Glomerular visceral epithelial cell (primary cell): Measurements from ENCODE around the gene GLS.
A peak's percentile ranks its signal among the peaks of the same experiment; 100 is the strongest.
"Not testable (repeated sequence)": the region's sequence is repeated elsewhere in the genome, so short reads cannot be mapped to it uniquely, and the experiment has no call there.

Source experiments
- DNase-seq: peaks from one replicate; pipeline ENCODE4 v3.0.0-alpha.2; 2016; ENCODE audit errors: extremely low spot score

GLS gene

GRCh38 chr2:190988910-190989309 lies 108.3 kb downstream of the GLS start:
- DNase-seq: no peak

- no peak for DNase-seq
Observed at GRCh38 chr2:190990132-190990531, 109.5 kb downstream of the GLS start.

GRCh38 chr2:190993292-190993643 lies 112.6 kb downstream of the GLS start:
- no peak for DNase-seq

GRCh38 chr2:190994148-190994547 lies 113.5 kb downstream of the GLS start:
- no peak for DNase-seq

- DNase-seq: not testable (repeated sequence)
Observed at GRCh38 chr2:190995315-190995714, 114.7 kb downstream of the GLS start.

- DNase-seq: peak; percentile 58
Observed at GRCh38 chr2:190996338-190996946, 115.8 kb downstream of the GLS start.

- DNase-seq: no peak
Observed at GRCh38 chr2:190996947-190997346, 116.3 kb downstream of the GLS start.

- DNase-seq: no peak
Observed at GRCh38 chr2:190997526-190998113, 117.0 kb downstream of the GLS start.

- DNase-seq: no peak
Observed at GRCh38 chr2:190999058-190999457, 118.4 kb downstream of the GLS start.

GRCh38 chr2:190999949-191000665 lies 119.5 kb downstream of the GLS start:
- no peak for DNase-seq

- no peak for DNase-seq
Observed at GRCh38 chr2:191001032-191001431, 120.4 kb downstream of the GLS start.

GRCh38 chr2:191001624-191002023 lies 121.0 kb downstream of the GLS start:
- DNase-seq: no peak

GRCh38 chr2:191003405-191004309 lies 123.0 kb downstream of the GLS start:
- no peak for DNase-seq

GRCh38 chr2:191006297-191006696 lies 125.7 kb downstream of the GLS start:
- no peak for DNase-seq

GRCh38 chr2:191006997-191007783 lies 126.6 kb downstream of the GLS start:
- DNase-seq: no peak

- DNase-seq: no peak
Observed at GRCh38 chr2:191008286-191008685, 127.7 kb downstream of the GLS start.

- no peak for DNase-seq
Observed at GRCh38 chr2:191009541-191010374, 129.1 kb downstream of the GLS start.

- peak; percentile 35 for DNase-seq
Observed at GRCh38 chr2:191010887-191011885, 130.6 kb downstream of the GLS start.

GRCh38 chr2:191012346-191012745 lies 131.7 kb downstream of the GLS start:
- DNase-seq: no peak
